ENCODE results near the gene RIMKLA. TPM values are rescaled to one million over a fixed set of nuclear protein-coding genes. Genes with fewer than 3 reads are reported as not detected.

The RIMKLA gene
- total RNA-seq, 1 donor: not detected

DNA sequence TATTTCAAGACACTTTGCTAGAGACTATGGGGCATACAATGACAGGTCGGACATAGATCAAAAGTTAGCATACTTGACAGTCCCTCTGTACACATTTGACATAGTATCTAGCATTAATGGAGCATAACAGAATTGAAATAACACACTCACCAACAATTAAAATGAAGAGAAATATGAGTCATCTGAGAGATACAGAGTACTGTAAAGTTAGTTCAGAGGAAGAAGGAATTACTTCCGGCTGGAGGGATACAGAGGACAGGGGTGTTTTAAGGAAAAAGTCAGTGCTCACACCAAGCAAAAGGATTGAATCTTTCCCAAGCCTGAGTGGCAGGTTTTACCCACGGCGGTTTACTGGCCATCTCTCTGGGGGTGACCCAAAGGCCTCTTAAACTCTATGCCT, 72.8 kb downstream of the RIMKLA start:
- Histone ChIP-seq H3K27ac (ENCODE audit: low read depth, low read length) (no peak overlapping the region), H3K27me3 (ENCODE audit: insufficient read depth, low read length) (no peaks in the 10 kb centered on the region), H3K36me3 (ENCODE audit: insufficient read depth, low read length) (peaks cover 3% of the 10 kb centered on the region), H4K20me1 (ENCODE audit: insufficient read depth, low read length) (no peaks in the 10 kb centered on the region), H3K79me2 (ENCODE audit: insufficient read depth, low read length) (peaks cover 12% of the 10 kb centered on the region), H2AFZ (ENCODE audit: low read length) (no peak overlapping the region), H3K4me3 (ENCODE audit: insufficient read depth, low read length) (no peak overlapping the region), H3K9me3 (ENCODE audit: low read depth, low read length) (no peaks in the 10 kb centered on the region), H3K4me2 (ENCODE audit: insufficient read depth, low read length) (no peak overlapping the region), H3K4me1 (ENCODE audit: insufficient read depth, low read length) (peaks cover 8% of the 10 kb centered on the region)
- no peak for TF ChIP-seq CTCF (IDR thresholded peaks at IDR 0.05; ENCODE audit: extremely low read depth, low read depth, low read length)
- no peak for DNase-seq (ENCODE audit: insufficient read length, low spot score, missing footprints)

DNA sequence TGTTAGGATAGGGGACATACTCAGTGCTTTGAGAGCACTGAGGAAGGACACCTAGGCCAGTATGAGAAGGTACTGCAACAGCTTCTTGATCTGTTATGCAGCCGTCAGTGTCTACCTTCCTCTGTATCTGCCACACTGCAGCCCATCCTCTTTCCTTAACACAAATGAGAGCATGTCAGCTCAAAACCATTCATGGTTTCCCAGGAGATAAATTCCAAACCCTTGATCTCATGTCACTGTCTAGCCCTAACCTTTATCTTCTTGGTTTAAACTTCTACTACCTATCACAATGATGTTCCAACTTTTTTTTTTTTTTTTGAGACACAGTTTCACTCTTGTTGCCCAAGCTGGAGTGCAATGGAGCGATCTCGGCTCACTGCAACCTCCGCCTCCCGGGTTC, 73.8 kb downstream of the RIMKLA start:
- Histone ChIP-seq H3K9me3 (ENCODE audit: low read depth, low read length) (no peaks in the 10 kb centered on the region), H3K27me3 (ENCODE audit: insufficient read depth, low read length) (no peaks in the 10 kb centered on the region), H3K4me3 (ENCODE audit: insufficient read depth, low read length) (no peak overlapping the region), H4K20me1 (ENCODE audit: insufficient read depth, low read length) (no peaks in the 10 kb centered on the region), H3K4me2 (ENCODE audit: insufficient read depth, low read length) (no peak overlapping the region), H3K36me3 (ENCODE audit: insufficient read depth, low read length) (peaks cover 5% of the 10 kb centered on the region), H3K4me1 (ENCODE audit: insufficient read depth, low read length) (peaks cover 8% of the 10 kb centered on the region), H3K27ac (ENCODE audit: low read depth, low read length) (no peak overlapping the region), H3K79me2 (ENCODE audit: insufficient read depth, low read length) (peaks cover 12% of the 10 kb centered on the region), H2AFZ (ENCODE audit: low read length) (no peak overlapping the region)
- TF ChIP-seq CTCF (IDR thresholded peaks at IDR 0.05; ENCODE audit: extremely low read depth, low read depth, low read length): no peak
- DNase-seq (ENCODE audit: insufficient read length, low spot score, missing footprints): no peak

GRCh38 chr1:42456010-42456753, 75.6 kb downstream of the RIMKLA start, which contains the start of the genes PPCS and ZMYND12:
Gene PPCS (plus strand): TSS chr1:42456543. CDS start chr1:42456566, 23 bp downstream.
Gene ZMYND12 (minus strand): TSS chr1:42456022. CDS start chr1:42455997, 25 bp downstream.
- Histone ChIP-seq H3K4me1 (ENCODE audit: insufficient read depth, low read length) (peaks cover 8% of the 10 kb centered on the region), H3K79me2 (ENCODE audit: insufficient read depth, low read length) (peaks cover 12% of the 10 kb centered on the region), H3K27me3 (ENCODE audit: insufficient read depth, low read length) (no peaks in the 10 kb centered on the region), H4K20me1 (ENCODE audit: insufficient read depth, low read length) (no peaks in the 10 kb centered on the region), H3K27ac (ENCODE audit: low read depth, low read length) (peak within 1 kb of the TSS; percentile 72), H3K36me3 (ENCODE audit: insufficient read depth, low read length) (peaks cover 11% of the 10 kb centered on the region), H3K4me3 (ENCODE audit: insufficient read depth, low read length) (peak within 1 kb of the TSS; percentile 78), H3K9me3 (ENCODE audit: low read depth, low read length) (no peaks in the 10 kb centered on the region), H3K4me2 (ENCODE audit: insufficient read depth, low read length) (peak within 1 kb of the TSS; percentile 95), H2AFZ (ENCODE audit: low read length) (peak within 1 kb of the TSS; percentile 97)
- TF ChIP-seq CTCF (IDR thresholded peaks at IDR 0.05; ENCODE audit: extremely low read depth, low read depth, low read length): no peak
- DNase-seq (ENCODE audit: insufficient read length, low spot score, missing footprints): peak; percentile 95

DNA sequence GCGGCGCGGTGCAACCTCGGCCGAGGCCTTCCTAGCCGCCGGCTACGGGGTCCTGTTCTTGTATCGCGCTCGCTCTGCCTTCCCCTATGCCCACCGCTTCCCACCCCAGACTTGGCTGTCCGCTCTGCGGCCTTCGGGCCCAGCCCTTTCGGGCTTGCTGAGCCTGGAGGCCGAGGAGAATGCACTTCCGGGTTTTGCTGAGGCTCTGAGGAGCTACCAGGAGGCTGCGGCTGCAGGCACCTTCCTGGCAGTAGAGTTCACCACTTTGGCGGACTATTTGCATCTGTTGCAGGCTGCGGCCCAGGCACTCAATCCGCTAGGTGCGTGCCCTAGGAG, 76.1 kb downstream of the RIMKLA start:
- Histone ChIP-seq H3K27ac (ENCODE audit: low read depth, low read length) (peak overlapping the region; percentile 72), H2AFZ (ENCODE audit: low read length) (peak overlapping the region; percentile 97), H3K4me1 (ENCODE audit: insufficient read depth, low read length) (peaks cover 8% of the 10 kb centered on the region), H3K4me3 (ENCODE audit: insufficient read depth, low read length) (peak overlapping the region; percentile 78), H3K9me3 (ENCODE audit: low read depth, low read length) (no peaks in the 10 kb centered on the region), H3K4me2 (ENCODE audit: insufficient read depth, low read length) (peak overlapping the region; percentile 95), H3K79me2 (ENCODE audit: insufficient read depth, low read length) (peaks cover 12% of the 10 kb centered on the region), H4K20me1 (ENCODE audit: insufficient read depth, low read length) (no peaks in the 10 kb centered on the region), H3K36me3 (ENCODE audit: insufficient read depth, low read length) (peaks cover 11% of the 10 kb centered on the region), H3K27me3 (ENCODE audit: insufficient read depth, low read length) (no peaks in the 10 kb centered on the region)
- DNase-seq (ENCODE audit: insufficient read length, low spot score, missing footprints): peak; percentile 85
- no peak for TF ChIP-seq CTCF (IDR thresholded peaks at IDR 0.05; ENCODE audit: extremely low read depth, low read depth, low read length)
